ENCODE results near the gene HEMGN.
"Not testable (repeated sequence)": the region's sequence is repeated elsewhere in the genome, so short reads cannot be mapped to it uniquely, and the experiment has no call there.

HEMGN gene

DNA sequence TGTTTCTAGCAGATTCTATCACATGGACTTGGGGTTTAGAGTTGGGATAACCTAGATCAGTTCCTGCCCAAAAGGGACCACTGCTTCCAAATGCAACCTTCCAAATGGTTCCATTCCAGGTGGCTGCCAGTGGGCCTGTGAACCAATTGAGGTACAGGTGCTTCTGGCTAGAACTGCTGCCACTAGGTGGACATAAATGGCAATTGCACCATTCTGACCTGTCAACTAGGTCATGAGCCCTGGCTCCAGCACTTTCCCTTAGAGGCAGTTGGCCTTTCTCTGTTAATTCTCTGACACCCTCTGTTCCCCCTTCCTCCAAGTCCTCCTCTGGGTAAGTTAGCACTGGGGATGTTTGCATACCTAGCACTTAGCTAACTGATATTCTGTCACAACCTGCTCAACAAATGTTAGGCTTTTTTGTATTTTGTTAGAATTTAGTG is 16.6 kb upstream of the HEMGN start:
- no peak overlapping the region for H3K4me3 ChIP-seq (ENCODE audit: low read depth, low read length)
- TF ChIP-seq, protein P1, sequence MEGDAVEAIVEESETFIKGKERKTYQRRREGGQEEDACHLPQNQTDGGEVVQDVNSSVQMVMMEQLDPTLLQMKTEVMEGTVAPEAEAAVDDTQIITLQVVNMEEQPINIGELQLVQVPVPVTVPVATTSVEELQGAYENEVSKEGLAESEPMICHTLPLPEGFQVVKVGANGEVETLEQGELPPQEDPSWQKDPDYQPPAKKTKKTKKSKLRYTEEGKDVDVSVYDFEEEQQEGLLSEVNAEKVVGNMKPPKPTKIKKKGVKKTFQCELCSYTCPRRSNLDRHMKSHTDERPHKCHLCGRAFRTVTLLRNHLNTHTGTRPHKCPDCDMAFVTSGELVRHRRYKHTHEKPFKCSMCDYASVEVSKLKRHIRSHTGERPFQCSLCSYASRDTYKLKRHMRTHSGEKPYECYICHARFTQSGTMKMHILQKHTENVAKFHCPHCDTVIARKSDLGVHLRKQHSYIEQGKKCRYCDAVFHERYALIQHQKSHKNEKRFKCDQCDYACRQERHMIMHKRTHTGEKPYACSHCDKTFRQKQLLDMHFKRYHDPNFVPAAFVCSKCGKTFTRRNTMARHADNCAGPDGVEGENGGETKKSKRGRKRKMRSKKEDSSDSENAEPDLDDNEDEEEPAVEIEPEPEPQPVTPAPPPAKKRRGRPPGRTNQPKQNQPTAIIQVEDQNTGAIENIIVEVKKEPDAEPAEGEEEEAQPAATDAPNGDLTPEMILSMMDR (IDR thresholded peaks at IDR 0.05; ENCODE audit: low read depth, low read length), result peak; percentile 41

- H3K4me3 ChIP-seq (ENCODE audit: low read depth, low read length), result not testable (repeated sequence)
These were observed 12.9 kb upstream of the HEMGN start for GRCh38 chr9:97950873-97951272.

DNA sequence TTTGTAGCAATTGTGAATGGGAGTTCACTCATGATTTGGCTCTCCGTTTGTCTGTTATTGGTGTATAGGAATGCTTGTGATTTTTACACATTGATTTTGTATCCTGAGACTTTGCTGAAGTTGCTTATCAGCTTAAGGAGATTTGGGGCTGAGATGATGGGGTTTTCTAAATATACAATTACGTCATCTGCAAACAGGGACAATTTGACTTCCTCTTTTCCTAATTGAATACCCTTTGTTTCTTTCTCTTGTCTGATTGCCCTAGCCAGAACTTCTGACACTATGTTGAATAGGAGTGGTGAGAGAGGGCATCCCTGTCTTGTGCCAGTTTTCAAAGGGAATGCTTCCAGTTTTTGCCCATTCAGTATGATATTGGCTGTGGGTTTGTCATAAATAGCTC is 9.1 kb upstream of the HEMGN start:
- H3K4me3 ChIP-seq (ENCODE audit: low read depth, low read length), result not testable (repeated sequence)

- H3K4me3 ChIP-seq (ENCODE audit: low read depth, low read length), result not testable (repeated sequence)
These were observed 7.5 kb upstream of the HEMGN start for GRCh38 chr9:97945470-97945869.

DNA sequence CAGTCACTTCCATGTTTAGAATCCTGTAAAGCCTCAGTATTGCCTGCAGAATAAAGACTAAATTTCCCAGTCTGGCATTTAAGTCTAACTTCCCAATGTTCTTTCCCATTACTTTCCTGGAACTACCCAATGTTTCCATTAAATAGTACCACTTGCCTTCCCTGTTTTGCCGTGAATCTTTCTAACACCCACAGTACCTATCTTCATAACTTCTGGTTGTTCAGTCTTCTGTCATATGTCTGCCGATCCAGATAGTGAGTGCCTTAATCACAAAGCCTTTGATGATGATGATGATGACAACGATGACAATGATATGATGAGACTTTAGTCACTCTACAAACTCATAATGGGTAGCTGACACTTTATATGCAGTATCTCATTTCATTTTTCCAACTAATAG is 6.6 kb upstream of the HEMGN start:
- H3K4me3 ChIP-seq (ENCODE audit: low read depth, low read length), result no peak overlapping the region
- TF ChIP-seq, protein P1 (IDR thresholded peaks at IDR 0.05; ENCODE audit: low read depth, low read length), result no peak

GRCh38 chr9:97943308-97943855 is 5.4 kb upstream of the HEMGN start:
- H3K4me3 ChIP-seq (ENCODE audit: low read depth, low read length), result no peak overlapping the region
- TF ChIP-seq, protein P1 (IDR thresholded peaks at IDR 0.05; ENCODE audit: low read depth, low read length), result no peak

DNA sequence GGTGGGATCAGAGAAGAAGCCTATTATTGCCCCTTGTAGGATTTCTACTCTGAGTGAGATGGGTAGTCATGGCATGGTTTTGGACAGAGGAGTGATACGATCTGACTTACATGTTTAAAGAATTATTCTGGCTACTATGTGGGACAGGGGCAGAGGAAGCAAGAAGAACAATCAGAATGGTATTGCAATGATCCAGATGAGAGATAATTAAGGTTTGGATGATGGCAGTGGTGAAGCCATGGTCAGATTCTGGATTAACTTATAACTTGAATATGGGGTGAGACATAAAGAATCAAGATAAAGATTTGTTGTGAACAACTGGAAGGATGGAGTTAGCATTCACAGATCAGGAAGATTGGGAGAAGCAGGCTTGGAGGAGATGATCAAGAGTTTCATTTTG is 3.4 kb upstream of the HEMGN start:
- no peak overlapping the region for H3K4me3 ChIP-seq (ENCODE audit: low read depth, low read length)
- TF ChIP-seq, protein P1 (IDR thresholded peaks at IDR 0.05; ENCODE audit: low read depth, low read length), result no peak

GRCh38 chr9:97940741-97941140 is 2.8 kb upstream of the HEMGN start:
- H3K4me3 ChIP-seq (ENCODE audit: low read depth, low read length), result no peak overlapping the region
- TF ChIP-seq, protein P1 (IDR thresholded peaks at IDR 0.05; ENCODE audit: low read depth, low read length), result no peak

GRCh38 chr9:97940233-97940632 is 2.3 kb upstream of the HEMGN start:
- TF ChIP-seq, protein P1 (IDR thresholded peaks at IDR 0.05; ENCODE audit: low read depth, low read length), result no peak
- H3K4me3 ChIP-seq (ENCODE audit: low read depth, low read length), result no peak overlapping the region

Measured in WI38 (cell line).